GM19035 (cell line): ENCODE results near the gene PICALM.
"Not testable (repeated sequence)": the region's sequence is repeated elsewhere in the genome, so short reads cannot be mapped to it uniquely, and the experiment has no call there.

ENCODE experiments used
- ATAC-seq: cut with Tn5 transposase; IDR thresholded peaks from one replicate; pipeline ENCODE4 v1.9.1; 2021; ENCODE audit not compliant: unreplicated experiment

PICALM gene

DNA sequence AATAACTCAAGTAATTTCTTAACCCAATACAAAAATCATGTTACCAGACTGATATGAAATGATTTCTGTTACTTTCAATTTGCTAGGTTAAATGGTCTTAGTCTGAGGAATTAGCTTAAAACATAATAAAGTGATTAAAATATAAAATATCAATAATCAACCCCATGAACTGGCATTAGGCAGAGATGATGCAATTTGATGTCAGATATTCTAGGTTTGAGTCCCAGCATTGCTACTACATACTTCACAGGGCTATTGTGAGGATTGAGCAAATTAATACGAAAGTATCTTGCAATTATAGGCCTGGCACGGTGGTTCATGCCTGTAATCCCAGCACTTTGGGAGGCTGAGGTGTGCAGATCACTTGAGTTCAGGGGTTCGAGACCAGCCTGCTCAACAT, 66.5 kb downstream of the PICALM start:
- no peak for ATAC-seq

DNA sequence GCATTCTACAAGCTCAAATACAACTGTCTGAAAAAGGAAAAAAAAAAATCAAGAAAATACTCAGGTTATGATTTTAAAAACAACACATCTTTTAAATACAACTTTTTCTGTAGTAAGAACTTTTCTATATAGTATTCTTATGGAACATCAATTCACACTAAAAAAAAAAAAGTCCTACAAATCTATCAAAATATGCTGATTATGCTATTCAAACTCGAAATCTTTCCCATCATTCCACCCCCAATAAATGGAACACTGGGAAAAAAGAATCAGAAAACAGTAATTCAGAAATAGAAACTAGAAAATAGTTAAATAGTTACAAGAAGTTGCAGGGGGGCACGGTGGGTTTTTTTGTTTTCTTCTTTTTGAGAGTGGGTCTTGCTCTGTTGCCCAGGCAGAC, 77.4 kb downstream of the PICALM start:
- ATAC-seq, result no peak

DNA sequence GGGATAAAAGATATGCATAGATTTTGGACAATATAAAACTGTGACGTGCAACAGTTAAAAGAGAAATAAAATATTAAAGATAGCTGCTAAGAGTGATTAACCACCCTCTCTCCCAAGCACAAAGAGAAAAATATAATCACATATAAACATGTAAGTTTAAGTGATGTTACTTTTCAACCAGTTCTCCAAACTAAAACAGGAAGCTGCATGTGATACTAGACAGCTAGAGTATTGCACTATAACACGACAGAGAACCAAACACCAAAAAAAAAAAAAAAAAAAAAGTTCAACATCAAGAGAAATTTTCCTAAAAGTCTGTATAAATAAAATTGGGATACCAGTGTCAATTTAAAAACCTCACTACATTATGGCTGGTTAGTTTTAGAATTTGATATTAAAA, 79.1 kb downstream of the PICALM start:
- no peak for ATAC-seq

DNA sequence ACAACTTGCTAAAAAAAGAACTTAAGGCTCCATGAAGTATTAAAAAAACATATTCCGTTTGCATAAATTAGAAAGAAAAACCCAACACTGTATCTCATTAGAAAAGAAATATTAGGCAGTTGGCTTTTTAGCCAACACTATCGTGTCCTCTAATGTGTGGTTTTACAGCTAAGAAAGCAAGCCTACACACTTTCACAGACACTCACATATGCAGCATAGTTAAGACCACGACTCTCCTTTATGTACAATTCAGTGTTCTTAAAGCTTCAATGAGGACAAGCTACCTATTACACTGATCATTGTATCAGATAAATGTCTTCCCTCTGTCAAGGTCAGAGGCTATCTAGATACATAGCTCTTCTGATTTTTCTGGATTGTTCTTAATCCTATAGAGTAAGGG, 80.1 kb downstream of the PICALM start:
- no peak for ATAC-seq

DNA sequence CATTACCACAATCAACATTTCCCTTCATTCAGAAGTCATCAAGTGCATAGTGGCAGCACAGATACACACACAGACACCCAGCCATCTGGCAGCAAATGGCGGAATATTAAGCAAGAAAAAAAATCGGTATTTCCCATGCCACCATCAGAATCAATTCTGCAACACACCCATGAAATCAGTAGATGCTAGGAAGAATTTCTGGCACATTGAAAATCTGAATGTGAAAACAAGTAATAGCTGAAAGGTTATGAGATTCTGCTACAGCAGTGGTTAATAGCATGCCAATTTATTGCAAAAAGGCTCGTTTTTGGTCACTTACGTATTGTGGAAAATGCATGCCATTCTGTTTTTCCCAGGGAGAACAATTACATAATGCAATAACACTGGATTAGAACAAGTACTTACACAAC, 91.1 kb downstream of the PICALM start:
- no peak for ATAC-seq

DNA sequence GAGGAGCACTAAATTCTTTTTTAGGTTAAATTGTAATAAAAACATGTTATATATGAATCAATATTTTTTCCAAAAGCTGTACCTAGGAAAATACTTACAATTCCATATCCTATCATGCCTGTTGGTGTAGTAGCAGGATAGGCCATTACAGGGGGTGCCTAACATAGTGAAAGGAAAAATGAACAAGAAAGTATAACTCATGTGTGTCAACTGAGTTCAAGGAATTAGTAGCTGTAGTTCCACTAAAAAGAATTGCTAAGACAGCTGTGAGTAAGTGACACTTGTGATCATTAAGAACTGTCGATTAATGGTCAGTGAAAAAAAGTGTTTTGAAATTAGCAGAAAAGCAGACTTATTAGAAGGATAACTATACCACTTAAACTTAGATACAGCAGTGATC, 92.4 kb downstream of the PICALM start:
- ATAC-seq, result no peak

DNA sequence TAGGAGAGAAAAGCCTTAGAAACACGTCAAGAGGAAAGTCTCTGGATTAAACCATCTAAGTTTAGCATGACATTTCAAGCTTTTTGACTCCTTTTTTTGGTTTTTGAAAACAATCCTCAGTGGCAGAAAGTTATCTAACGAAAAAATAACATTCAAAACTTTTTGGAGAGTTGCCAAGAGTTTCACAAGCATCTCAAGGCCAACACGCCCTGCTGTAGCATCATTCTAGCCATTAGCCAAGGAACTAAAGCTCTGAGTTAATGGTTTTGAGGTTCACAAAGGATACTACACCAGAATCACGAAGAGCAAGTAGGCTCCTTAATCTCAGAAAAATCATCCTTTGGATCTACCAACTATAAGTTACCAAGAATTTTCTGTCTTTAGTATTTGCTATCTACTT, 94.8 kb downstream of the PICALM start:
- ATAC-seq, result no peak

DNA sequence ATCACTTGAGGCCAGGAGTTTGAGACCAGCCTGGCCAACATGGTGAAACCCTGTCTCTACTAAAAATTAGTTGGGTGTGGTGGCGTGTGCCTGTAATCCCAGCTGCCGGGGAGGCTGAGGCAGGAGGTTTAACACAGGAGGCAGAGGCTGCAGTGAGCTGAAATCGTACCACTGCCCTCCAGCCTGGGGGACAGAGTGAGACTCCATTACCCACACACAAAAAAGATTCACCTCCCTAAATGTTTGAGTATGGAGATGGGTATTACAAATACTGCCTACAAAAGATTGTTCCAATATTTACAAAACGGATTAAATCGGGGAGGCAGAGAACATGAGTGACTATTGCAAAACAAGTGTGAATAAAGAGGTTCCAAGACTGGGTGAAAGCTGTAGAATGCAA, 98.3 kb downstream of the PICALM start:
- no peak for ATAC-seq

DNA sequence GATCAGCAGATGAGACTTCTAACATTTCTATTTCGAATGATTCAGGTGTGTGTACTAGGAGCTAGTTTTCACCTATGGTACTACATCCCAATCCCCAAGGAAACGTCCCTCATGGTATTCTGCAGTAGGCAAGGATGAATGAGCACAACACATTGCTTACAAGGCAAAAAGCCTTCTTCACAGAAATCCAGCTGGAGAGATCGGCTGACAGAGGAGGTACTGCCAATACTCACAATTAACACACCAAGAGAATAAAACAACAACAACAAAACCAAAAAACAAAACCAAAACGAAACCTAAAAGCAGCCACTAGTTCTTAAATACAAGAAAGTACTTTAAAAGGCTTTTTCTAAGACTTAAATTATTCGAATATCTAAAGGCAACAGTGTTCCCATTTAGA, 101.4 kb downstream of the PICALM start:
- ATAC-seq, result no peak

DNA sequence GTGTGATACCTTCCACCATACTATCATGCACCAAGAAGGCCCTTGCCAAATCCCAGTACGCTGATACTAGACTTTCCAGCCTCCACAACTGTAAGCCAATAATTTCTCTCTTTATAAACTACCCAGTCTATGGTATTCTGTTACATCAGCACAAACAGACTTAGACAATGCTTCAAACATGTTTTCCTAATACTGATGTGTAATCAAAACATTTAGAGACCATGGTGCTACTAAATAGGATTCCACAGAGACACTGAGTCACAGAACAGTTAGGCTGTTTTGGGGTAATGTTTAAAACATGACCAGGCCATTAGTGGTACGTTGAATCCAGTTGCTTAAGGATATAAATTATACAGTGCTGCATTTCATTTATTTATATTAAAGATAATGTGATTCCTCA, 103.7 kb downstream of the PICALM start:
- ATAC-seq, result no peak

DNA sequence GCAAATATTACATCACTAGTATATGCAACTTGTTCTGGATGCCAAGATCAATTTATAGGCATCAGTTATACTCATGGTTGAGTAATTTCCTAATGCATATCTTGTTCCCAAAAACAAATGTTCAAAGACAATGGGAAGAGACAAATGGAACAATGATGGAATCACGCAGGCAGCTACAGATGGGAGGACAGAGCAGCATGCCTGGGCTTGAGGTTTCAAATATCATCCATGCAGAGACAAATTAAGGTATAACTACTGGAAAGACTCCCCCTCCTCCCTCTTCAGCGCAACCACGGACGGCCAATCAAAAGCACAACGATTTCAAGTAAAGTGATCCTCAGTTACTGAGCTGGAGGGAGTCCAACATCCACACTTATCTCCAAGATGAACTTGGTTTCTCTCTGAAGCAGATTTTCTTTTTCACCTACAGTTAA, 106.9 kb downstream of the PICALM start:
- ATAC-seq, result no peak

DNA sequence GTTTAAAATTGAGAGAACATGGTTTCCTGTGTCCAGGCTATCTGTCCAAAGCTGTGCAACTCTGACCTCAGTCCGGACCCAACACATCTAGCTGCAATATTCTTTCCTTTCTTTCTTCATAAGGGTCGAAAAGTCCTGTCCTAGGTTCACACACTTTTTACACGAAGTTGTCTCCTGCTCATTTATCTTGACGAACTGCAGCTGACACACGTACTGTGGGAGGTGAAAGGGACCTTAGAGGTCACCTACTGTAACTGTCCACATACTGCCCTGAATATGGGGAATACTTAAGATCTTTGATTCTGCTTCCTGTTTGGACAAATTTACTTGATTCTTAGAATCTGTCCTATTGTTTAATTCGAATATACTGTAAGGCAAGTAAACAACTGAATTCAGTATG, 107.8 kb downstream of the PICALM start:
- ATAC-seq, result no peak

DNA sequence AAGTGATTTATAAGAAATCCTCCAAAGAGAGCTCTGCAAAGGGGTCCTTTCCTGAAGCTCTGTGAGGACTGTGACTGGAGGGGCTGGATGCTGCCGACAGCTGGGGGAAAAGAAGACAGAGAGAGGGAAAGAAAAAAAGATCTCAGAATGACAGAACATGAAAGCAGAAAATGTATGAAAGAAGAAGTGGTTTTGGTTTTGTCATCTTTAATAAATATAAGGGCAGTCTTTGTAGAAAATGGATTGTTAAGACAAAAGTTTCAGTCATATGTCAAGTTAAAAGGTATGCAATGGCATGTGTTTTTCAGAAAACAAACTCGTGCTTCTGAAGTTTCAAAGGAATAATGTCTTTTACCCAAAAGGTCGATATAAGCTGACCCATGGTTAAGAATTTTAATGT, 108.2 kb downstream of the PICALM start:
- ATAC-seq, result no peak

DNA sequence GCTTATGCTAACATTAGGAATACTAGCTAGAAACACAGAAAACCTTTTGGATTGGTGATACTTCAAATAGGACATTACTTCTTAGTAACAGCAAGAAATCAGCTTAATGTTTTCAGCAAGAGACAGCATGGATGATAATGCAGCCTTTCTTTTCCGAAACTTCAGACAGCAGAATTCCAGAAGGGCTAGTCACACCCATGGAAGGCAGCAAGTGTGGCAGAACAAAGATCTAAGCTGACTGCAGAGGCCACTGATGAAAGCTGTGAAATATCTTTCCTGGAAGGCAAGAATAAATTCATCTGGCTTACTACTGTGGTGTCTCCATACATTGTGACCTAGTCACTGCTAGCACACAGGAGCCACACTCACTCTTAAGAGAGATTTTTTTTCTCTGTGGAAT, 113.4 kb downstream of the PICALM start:
- no peak for ATAC-seq

DNA sequence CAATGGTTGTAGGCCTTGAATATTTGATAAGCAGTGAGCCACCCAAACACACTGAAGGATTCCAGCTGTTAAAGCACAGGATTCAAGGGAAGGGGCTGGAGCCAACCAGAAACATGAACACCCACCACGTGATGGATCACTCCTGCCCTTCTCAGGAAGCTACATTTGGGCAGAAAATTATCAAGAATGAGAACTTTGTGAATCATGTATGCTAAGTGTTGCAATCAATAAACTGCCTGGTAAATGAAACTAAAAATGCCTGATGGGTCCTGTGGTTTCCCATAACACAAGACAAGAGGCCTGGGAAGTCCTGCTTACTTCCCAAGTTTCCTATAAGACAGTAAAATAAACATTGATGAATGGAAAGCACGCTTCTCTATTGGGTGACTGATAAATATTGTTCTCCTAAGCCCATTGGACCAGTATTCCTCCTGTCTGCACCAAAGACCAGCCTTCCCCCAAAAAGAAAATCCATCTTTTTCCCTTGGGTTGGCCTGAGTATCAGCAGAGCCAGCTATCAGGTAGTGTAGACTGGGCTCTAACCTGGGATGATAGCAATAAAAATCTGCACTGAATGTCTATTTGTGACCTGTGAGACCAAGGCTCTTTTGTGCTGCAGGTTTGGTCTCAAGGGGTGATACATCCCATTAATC, 115.3 kb downstream of the PICALM start:
- no peak for ATAC-seq

DNA sequence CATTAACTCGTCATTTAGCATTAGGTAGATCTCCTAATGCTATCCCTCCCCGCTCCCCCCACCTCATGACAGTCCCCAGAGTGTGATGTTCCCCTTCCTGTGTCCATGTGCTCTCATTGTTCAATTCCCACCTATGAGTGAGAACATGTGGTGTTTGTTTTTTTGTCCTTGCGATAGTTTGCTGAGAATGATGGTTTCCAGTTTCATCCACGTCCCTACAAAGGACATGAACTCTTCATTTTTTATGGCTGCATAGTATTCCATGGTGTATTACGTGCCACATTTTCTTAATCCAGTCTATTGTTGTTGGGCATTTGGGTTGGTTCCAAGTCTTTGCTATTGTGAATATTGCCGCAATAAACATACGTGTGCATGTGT, 116.8 kb downstream of the PICALM start:
- ATAC-seq, result not testable (repeated sequence)

DNA sequence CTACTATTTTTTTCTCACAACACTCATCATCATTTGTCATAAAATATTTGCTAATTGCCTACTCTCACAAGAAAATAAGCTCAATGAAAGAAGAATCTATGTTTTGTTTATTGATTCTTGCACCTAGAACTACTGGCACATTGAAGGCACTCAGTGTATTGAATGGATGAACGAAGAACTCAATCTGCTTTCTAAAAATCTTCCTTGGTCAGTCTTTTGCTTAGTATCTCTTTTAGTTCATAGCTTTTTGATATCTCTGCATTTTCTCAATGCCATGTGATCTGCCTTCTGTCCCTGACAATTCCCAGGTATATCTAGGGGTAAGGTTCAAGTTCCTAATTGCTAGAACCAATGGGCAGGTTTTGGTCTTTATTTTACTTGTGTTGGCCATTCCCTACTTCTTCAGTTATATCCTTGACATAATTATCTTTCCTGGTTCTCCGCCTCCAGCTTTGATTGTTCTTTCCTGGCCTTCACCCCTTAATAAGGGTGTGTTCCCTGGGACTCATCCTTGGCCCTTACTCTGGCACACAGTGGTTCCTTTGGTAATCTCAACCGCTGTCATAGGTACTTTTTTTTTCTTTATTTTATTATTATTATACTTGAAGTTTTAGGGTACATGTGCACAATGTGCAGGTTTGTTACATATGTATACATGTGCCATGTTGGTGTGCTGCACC, 117.3 kb downstream of the PICALM start:
- ATAC-seq, result no peak

DNA sequence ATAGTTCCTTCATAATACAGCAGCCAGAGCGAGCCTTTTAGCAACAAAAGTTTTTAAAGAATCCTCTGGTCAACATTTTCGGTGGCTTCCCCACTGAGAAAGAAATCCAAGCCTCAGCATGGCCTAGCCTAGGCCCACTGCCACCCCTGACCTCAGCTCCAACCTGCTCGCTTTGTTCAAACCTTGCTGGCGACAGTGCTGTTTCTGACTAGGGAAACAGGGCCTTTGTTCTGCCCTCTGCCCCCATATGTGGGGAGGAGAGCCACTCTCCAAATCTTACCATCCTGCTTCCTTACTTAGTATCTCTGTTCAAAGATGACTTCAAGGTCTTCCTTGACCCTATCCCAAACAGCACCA, 117.9 kb downstream of the PICALM start:
- ATAC-seq, result no peak

DNA sequence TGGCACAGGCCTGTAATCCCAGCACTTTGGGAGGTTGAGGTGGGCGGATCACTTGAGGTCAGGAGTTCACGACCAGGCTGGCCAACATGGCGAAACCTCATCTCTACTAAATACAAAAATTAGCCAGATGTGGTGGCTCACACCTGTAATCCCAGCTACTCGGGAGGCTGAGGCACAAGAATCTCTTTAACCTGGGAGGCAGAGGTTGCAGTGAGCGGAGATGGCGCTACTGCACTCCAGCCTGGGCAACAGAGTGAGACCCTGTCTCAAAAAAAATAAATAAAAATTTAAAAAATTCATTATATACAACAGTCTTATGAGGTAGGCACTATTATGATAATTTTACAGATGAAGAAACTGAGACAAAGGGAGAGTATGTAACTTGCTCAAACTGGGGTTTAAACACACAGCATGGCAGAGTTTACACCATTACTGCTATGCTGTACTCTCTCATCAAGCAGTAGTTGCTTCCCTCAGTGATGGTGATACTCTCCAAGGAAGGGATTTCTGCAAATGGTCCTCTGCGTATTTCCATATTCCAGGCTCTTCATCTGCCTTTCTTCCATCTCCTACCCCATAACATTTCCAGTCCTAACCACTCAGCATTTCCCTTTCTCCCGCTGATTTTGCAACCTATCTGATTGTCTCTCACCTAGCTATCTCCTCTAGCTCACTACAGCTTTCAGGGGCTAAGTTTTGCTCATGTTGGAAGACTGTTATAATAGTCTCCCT, 118.4 kb downstream of the PICALM start:
- no peak for ATAC-seq

DNA sequence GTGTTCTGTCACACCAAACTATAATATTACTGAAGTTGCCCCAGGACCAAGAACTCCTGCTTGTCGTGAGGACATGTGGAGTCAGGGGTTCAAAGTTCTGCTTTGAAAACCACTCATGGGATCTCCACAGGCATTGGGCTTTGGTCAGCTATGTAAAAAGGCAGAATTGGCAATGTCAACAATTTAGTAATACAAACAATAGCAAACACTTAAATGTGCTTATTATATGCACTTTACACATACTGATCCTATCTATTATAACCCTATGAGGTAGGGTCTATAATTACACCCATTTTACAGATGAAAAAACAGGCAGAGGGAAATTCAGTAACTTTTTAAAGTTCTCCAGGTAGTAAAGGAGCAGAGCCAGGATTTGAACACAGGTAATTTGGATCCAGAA, 119.1 kb downstream of the PICALM start:
- no peak for ATAC-seq

DNA sequence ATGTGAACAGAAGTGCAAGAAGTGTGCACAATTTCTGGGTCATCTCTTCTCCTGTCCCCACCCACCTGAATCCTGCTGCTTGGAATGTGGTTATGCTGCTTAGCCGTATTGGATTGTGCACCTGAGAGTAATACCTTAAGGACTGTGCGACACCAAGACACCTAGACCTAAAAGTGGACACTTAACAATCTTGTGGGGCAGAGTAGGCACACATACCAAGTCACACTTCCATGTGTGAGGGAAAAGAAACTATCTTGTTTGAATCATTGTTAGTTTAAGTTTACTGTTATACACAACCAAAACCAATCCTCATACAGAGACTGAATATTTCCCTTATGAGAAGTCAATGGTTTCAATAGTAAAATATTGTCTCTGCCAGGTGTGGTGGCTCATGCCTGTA, 120.0 kb downstream of the PICALM start:
- peak; percentile 40 for ATAC-seq
